Psoas muscle (tissue), 8 donors: Measurements from ENCODE around the gene MARF1. TPM values are rescaled to one million over a fixed set of nuclear protein-coding genes. Genes with fewer than 3 reads are reported as not detected.

Experiments
- ATAC-seq, 4 donors: fragments of 200-7000 bp; cut with Tn5 transposase; one replicate each; pipeline ENCODE4 v1.9.1; 2020; ENCODE audit warnings: moderate library complexity in 3 of 4, mild to moderate bottlenecking in 2 of 4
- DNase-seq, 2 donors: peaks; one replicate each; pipeline ENCODE4 v3.0.0-alpha.2; 2020
- H3K27ac ChIP-seq: fragments of 200-600 bp; one replicate; pipeline ENCODE4 v1.8.0; 2022
- H3K27me3 ChIP-seq, 3 donors: fragments of 200-600 bp in 1 of 3; one replicate each; pipeline versions ENCODE4 v1.6.1 to v1.8.0; 2013 to 2022; ENCODE audit warnings: low read length in 2 of 3, mild to moderate bottlenecking in 2 of 3, moderate library complexity in 1 of 3; ENCODE audit not compliant: insufficient read depth in 3 of 3
- H3K36me3 ChIP-seq, 2 donors: fragments of 200-600 bp in 1 of 2; one replicate each; pipeline versions ENCODE4 v1.6.1 to v1.8.0; 2013 to 2022; ENCODE audit warnings: low read depth in 1 of 2, mild to moderate bottlenecking in 1 of 2, moderate library complexity in 1 of 2; ENCODE audit not compliant: insufficient read depth in 1 of 2
- H3K4me1 ChIP-seq: fragments of 200-600 bp; one replicate; pipeline ENCODE4 v1.8.0; 2022
- H3K4me3 ChIP-seq: fragments of 200-600 bp; one replicate; pipeline ENCODE4 v1.8.0; 2022; ENCODE audit warnings: mild to moderate bottlenecking
- H3K9me3 ChIP-seq: fragments of 200-600 bp; one replicate; pipeline ENCODE4 v1.8.0; 2022
- CTCF ChIP-seq: fragments of 200-600 bp; IDR thresholded peaks from one replicate; pipeline ENCODE4 v1.8.0; 2022; ENCODE audit warnings: antibody characterized with exemption
- WGBS, 3 donors: extraction: QIAGEN DNeasy Blood & Tissue Kit; methylation state at CpG; one replicate each; pipeline versions ENCODE4 v1.1.6 to v1.1.7; 2013; 5-methylcytosine and 5-hydroxymethylcytosine counted together
- intact Hi-C, 2 donors: fragments of 100-400 bp; cut with DNase I; formaldehyde crosslinking; loops; one replicate each; pipeline versions ENCODE4 v1.11.0 to v1.14.2; 2022
- polyA plus RNA-seq, 3 donors: library from polyadenylated mRNA; stranded (reverse); fragments of 200-250 nt; gene quantifications; one replicate each; pipeline ENCODE4 v1.2.3, GENCODE V29; 2013
- total RNA-seq, 4 donors: library from RNA; stranded (reverse); fragmentation: NEBNext Ultra II Directional in 2 of 4; extraction: Animal tissue kit (Norgen Biotek cat#: 25700) in 2 of 4; gene quantifications; one replicate each; pipeline versions ENCODE4 v1.2.1 to v1.2.4, GENCODE V29; 2021 to 2023
- donor health status: healthy with polysubstance abuse.
- donor health status: DM: no; HTN: no; CAD: no; lungs with moderate emphysema.
- donor health status: Bipolar disorder and iron deficiency.
- donor health status: healthy.
- donor health status: DM: yes; HTN: yes; CAD: no.
- donor health status: DM: no; HTN: no; CAD: no.
- donor health status: DM: no; HTN: no; CAD: no.
- donor health status: DM: yes; HTN: yes; CAD: no.

Gene MARF1
- total and polyA plus RNA-seq, 7 donors: 13.4 to 91.5 (median 41.7) TPM

GRCh38 chr16:15620611-15621195, 22.3 kb downstream of the MARF1 start:
- intact Hi-C loops: no loop called here
- no peak for DNase-seq
- H3K4me1 ChIP-seq: peaks cover 31% of the 10 kb centered on the region
- no peak for TF ChIP-seq CTCF
- no peak for ATAC-seq
- H3K27ac ChIP-seq: peak overlapping the region; percentile 76
- H3K36me3 ChIP-seq: peaks cover 28 to 98% of the 10 kb centered on the region in 2 donors
- no peaks in the 10 kb centered on the region for H3K27me3 ChIP-seq
- no peaks in the 10 kb centered on the region for H3K9me3 ChIP-seq
- no peak overlapping the region for H3K4me3 ChIP-seq
- WGBS, 3 donors: 79 to 91% (median 80%) methylated on average over 6 of the region's 6 CpGs

- intact Hi-C loops: no loop called here
- DNase-seq (no peak), ATAC-seq (peak in 2 of 4 donors; percentile 36 to 71)
- peaks cover 33% of the 10 kb centered on the region for H3K4me1 ChIP-seq
- H3K36me3 ChIP-seq: peaks cover 21 to 96% of the 10 kb centered on the region in 2 donors
- WGBS, 3 donors: 83 to 88% (median 83%) methylated on average over 4 of the region's 4 CpGs
- H3K27me3 ChIP-seq: no peaks in the 10 kb centered on the region
- no peaks in the 10 kb centered on the region for H3K9me3 ChIP-seq
- no peak for TF ChIP-seq CTCF
- no peak overlapping the region for H3K27ac ChIP-seq
- no peak overlapping the region for H3K4me3 ChIP-seq
Measured at GRCh38 chr16:15618392-15618791, 24.6 kb downstream of the MARF1 start.

- intact Hi-C loops: no loop called here
- no peak for TF ChIP-seq CTCF
- ATAC-seq: no peak
- WGBS, 3 donors: 95 to 98% (median 97%) methylated on average over 4 of the region's 4 CpGs
- no peak for DNase-seq
- H3K36me3 ChIP-seq: peaks cover 21 to 96% of the 10 kb centered on the region in 2 donors
- no peak overlapping the region for H3K27ac ChIP-seq
- no peak overlapping the region for H3K4me3 ChIP-seq
- peaks cover 36% of the 10 kb centered on the region for H3K4me1 ChIP-seq
- no peaks in the 10 kb centered on the region for H3K27me3 ChIP-seq
- no peaks in the 10 kb centered on the region for H3K9me3 ChIP-seq
Measured at GRCh38 chr16:15617901-15618300, 25.1 kb downstream of the MARF1 start.

- WGBS, 3 donors: 91 to 95% (median 93%) methylated on average over 11 of the region's 11 CpGs
- Histone ChIP-seq H3K27me3 (no peaks in the 10 kb centered on the region), H3K27ac (peak overlapping the region; percentile 39), H3K36me3 (peaks cover 21 to 96% of the 10 kb centered on the region in 2 donors), H3K4me1 (peaks cover 34% of the 10 kb centered on the region), H3K9me3 (no peaks in the 10 kb centered on the region), H3K4me3 (no peak overlapping the region)
- no peak for TF ChIP-seq CTCF
- intact Hi-C loops: no loop called here
- ATAC-seq (no peak), DNase-seq (no peak)
Measured at GRCh38 chr16:15616475-15617165, 26.3 kb downstream of the MARF1 start.
